IMR-90 (cell line): ENCODE results near the gene ALKBH2. TPM values are rescaled to one million over a fixed set of nuclear protein-coding genes. Genes with fewer than 3 reads are reported as not detected.

ENCODE experiments used
- ATAC-seq: fragments of 200-7000 bp; cut with Tn5 transposase; 2 replicates; pipeline ENCODE4 v1.9.1; 2020; ENCODE audit warnings: low read depth, mild to moderate bottlenecking, moderate library complexity
- BruUV-seq: library from RNA; stranded (reverse); fragments of 400-500 nt; replicated peaks from 2 replicates; lab custom pipeline; 2021; lab: Mats Ljungman, UMichigan
- CTCF ChIA-PET: fragments of 300-600 bp; formaldehyde crosslinking; extraction: SDS; loops from one replicate; lab custom pipeline; 2021; ENCODE audit warnings: antibody characterized with exemption; lab: Yijun Ruan, JAX
- POLR2A ChIA-PET: fragments of 300-600 bp; sonication (Branson Sonifier 250); formaldehyde crosslinking; loops from one replicate; lab custom pipeline; 2022; ENCODE audit warnings: antibody characterized with exemption; ENCODE audit not compliant: unreplicated experiment; lab: Charles Lee
- DNase-seq: peaks from one replicate; pipeline ENCODE4 v3.0.0; 2013
- H2AFZ ChIP-seq: replicated peaks from 2 replicates; pipeline ENCODE3; 2013; ENCODE audit warnings: low read length, mild to moderate bottlenecking; ENCODE audit not compliant: poor library complexity
- H2AK5ac ChIP-seq: 2 replicates; pipeline ENCODE4 v1.6.1; 2013; ENCODE audit warnings: low read depth, low read length, inconsistent platforms
- H2AK9ac ChIP-seq: replicated peaks from 2 replicates; pipeline ENCODE3; 2013; ENCODE audit warnings: mild to moderate bottlenecking, low read depth, low read length, moderate library complexity; ENCODE audit not compliant: poor library complexity
- H2BK120ac ChIP-seq: 2 replicates; pipeline ENCODE4 v1.6.1; 2013; ENCODE audit warnings: low read depth, low read length, inconsistent platforms
- H2BK15ac ChIP-seq: 3 replicates; pipeline ENCODE4 v1.6.1; 2013; ENCODE audit warnings: low read depth, low read length, inconsistent platforms
- H2BK20ac ChIP-seq: 2 replicates; pipeline ENCODE4 v1.6.1; 2013; ENCODE audit warnings: low read depth, mild to moderate bottlenecking, inconsistent platforms, low read length, moderate library complexity
- H2BK5ac ChIP-seq: 2 replicates; pipeline ENCODE4 v1.6.1; 2013; ENCODE audit warnings: mild to moderate bottlenecking, low read depth, low read length, inconsistent platforms; ENCODE audit not compliant: poor library complexity, severe bottlenecking
- H3K14ac ChIP-seq: replicated peaks from 2 replicates; pipeline ENCODE4 v1.6.1; 2013; ENCODE audit warnings: low read depth, low read length, inconsistent platforms
- H3K18ac ChIP-seq: 2 replicates; pipeline ENCODE4 v1.6.1; 2013; ENCODE audit warnings: low read depth, low read length, control low read depth
- H3K23ac ChIP-seq: 2 replicates; pipeline ENCODE4 v1.6.1; 2013; ENCODE audit warnings: low read depth, low read length, inconsistent platforms
- H3K27ac ChIP-seq: 2 replicates; pipeline ENCODE4 v1.5.1; 2013; ENCODE audit warnings: mild to moderate bottlenecking, control low read depth, low read length; ENCODE audit not compliant: insufficient read depth
- H3K27me3 ChIP-seq: 2 replicates; pipeline ENCODE4 v1.6.1; 2013; ENCODE audit warnings: low read length; ENCODE audit not compliant: control insufficient read depth, insufficient read depth
- H3K36me3 ChIP-seq: 2 replicates; pipeline ENCODE4 v1.6.1; 2013; ENCODE audit warnings: low read length, mixed read lengths; ENCODE audit not compliant: control insufficient read depth, insufficient read depth
- H3K4ac ChIP-seq: 2 replicates; pipeline ENCODE4 v1.6.1; 2013; ENCODE audit warnings: low read depth, low read length, inconsistent platforms
- H3K4me1 ChIP-seq: 2 replicates; pipeline ENCODE4 v1.6.1; 2013; ENCODE audit warnings: low read length, mixed read lengths; ENCODE audit not compliant: control insufficient read depth, insufficient read depth
- H3K4me2 ChIP-seq: 2 replicates; pipeline ENCODE4 v1.6.1; 2013; ENCODE audit warnings: low read depth, mild to moderate bottlenecking, control low read depth, low read length, moderate library complexity
- H3K4me3 ChIP-seq: 2 replicates; pipeline ENCODE4 v1.5.1; 2013; ENCODE audit warnings: low read depth, mild to moderate bottlenecking, control low read depth, low read length, moderate library complexity; ENCODE audit not compliant: insufficient read depth
- H3K56ac ChIP-seq: 2 replicates; pipeline ENCODE4 v1.6.1; 2013; ENCODE audit warnings: low read length, inconsistent platforms; ENCODE audit not compliant: insufficient read depth; ENCODE audit errors: extremely low read depth
- H3K79me1 ChIP-seq, 2 experiments: 2 replicates each; pipeline ENCODE4 v1.6.1; 2013; ENCODE audit warnings: low read length in 2 of 2, inconsistent platforms in 1 of 2, low read depth in 1 of 2
- H3K9ac ChIP-seq: 2 replicates; pipeline ENCODE4 v1.6.1; 2013; ENCODE audit warnings: low read depth, low read length, control low read depth
- H3K9me1 ChIP-seq: 2 replicates; pipeline ENCODE4 v1.6.1; 2013; ENCODE audit warnings: low read length, inconsistent platforms; ENCODE audit not compliant: insufficient read depth
- H3K9me3 ChIP-seq: 2 replicates; pipeline ENCODE4 v1.6.1; 2013; ENCODE audit warnings: low read length; ENCODE audit not compliant: control insufficient read depth, insufficient read depth
- H4K20me1 ChIP-seq: 2 replicates; pipeline ENCODE4 v1.6.1; 2013; ENCODE audit warnings: low read length, inconsistent platforms; ENCODE audit not compliant: insufficient read depth
- H4K5ac ChIP-seq: 2 replicates; pipeline ENCODE4 v1.6.1; 2013; ENCODE audit warnings: mild to moderate bottlenecking, low read depth, low read length, control low read depth
- H4K8ac ChIP-seq, 2 experiments: 2 replicates each; pipeline ENCODE4 v1.6.1; 2013; ENCODE audit warnings: low read depth in 2 of 2, low read length in 2 of 2, control low read depth in 1 of 2, inconsistent platforms in 1 of 2
- H4K91ac ChIP-seq: 2 replicates; pipeline ENCODE4 v1.6.1; 2013; ENCODE audit warnings: low read depth, low read length, inconsistent platforms; ENCODE audit not compliant: insufficient read depth
- SMC3 ChIP-seq: fragments of 150-350 bp; IDR thresholded peaks from 2 replicates; pipeline ENCODE4 v1.6.1; 2016; ENCODE audit warnings: low read depth, mild to moderate bottlenecking, antibody characterized with exemption, low read length, moderate library complexity
- WGBS, 2 experiments: methylation state at CpG; one replicate each; pipeline versions ENCODE4 v1.1.5 to v1.1.7; 2013; ENCODE audit warnings: missing lambda C conversion rate in 2 of 2; ENCODE audit not compliant: insufficient read length in 1 of 2; ENCODE audit errors: extremely low coverage in 2 of 2; 5-methylcytosine and 5-hydroxymethylcytosine counted together
- dilution Hi-C: fragments of 300-500 bp; cut with HindIII; formaldehyde crosslinking; loops from one replicate; pipeline ENCODE4 v1.14.3; 2018; ENCODE audit warnings: low sequenced_read_pairs; ENCODE audit not compliant: unreplicated experiment
- in situ Hi-C: fragments of 300-500 bp; cut with MboI; formaldehyde crosslinking; loops from 3 replicates; pipeline ENCODE4 v1.14.3; 2019; ENCODE audit warnings: low sequenced_read_pairs, inconsistent platforms, mixed read lengths
- intact Hi-C: fragments of 100-400 bp; cut with micrococcal nuclease; formaldehyde crosslinking; loops from 2 replicates; pipeline ENCODE4 v1.10.0; 2022
- polyA plus RNA-seq, 3 experiments: library from polyadenylated mRNA; depleted of rRNA; stranded (reverse); fragments of >200 nt; gene quantifications; 2 replicates each; pipeline ENCODE4 v1.2.3, GENCODE V29; 2012; ENCODE audit warnings: low replicate concordance in 1 of 3
- total RNA-seq: library from RNA; depleted of rRNA; stranded (reverse); fragments of >200 nt; gene quantifications from 2 replicates; pipeline ENCODE4 v1.2.3, GENCODE V29; 2012

Gene ALKBH2
- total and polyA plus RNA-seq, 2 of the 4 experiments (the other 2 are of a cell fraction): 14.9 to 17.8 TPM

DNA sequence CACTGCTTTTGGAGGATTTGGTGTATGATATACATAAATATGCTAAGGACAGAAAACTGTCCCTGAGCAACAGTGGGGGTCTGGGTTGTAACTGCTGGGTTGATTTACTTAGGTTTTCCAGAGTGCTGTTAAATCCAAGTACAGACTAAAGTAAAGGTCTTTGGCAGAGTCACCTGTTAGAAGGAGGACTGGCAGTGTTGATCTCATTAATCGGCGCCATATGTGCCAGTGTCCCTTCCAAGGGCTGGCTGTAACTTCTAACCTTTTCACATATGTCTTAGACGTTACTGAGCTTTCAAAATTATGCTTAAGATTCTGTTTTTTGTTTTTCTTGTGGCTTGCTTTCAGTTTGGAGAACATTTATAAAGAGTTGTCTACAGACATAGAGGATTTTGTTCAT is 9.2 kb upstream of the ALKBH2 start:
- 0 out of 2 replicates have a peak, but pooled peaks cover 3% of the 10 kb centered on the region for H3K9me1 ChIP-seq
- no peak overlapping the region for H3K56ac ChIP-seq
- H3K4ac ChIP-seq: no peak overlapping the region
- no peak overlapping the region for H2BK5ac ChIP-seq
- peaks cover 14 to 28% of the 10 kb centered on the region in 2 experiments for H3K79me1 ChIP-seq
- CTCF ChIA-PET: no interaction called here
- no peak overlapping the region for H3K14ac ChIP-seq
- H2AK9ac ChIP-seq: no peak overlapping the region
- H2AK5ac ChIP-seq: no peak overlapping the region
- no peak overlapping the region for H2BK120ac ChIP-seq
- no peak overlapping the region for H4K8ac ChIP-seq
- no peaks in the 10 kb centered on the region for H4K20me1 ChIP-seq
- no peak for DNase-seq
- H3K4me2 ChIP-seq: no peak overlapping the region
- peaks cover 38% of the 10 kb centered on the region for H3K36me3 ChIP-seq
- H2BK15ac ChIP-seq: no peak overlapping the region
- H4K91ac ChIP-seq: no peak overlapping the region
- BruUV-seq: no TSS peak
- no peak overlapping the region for H2AFZ ChIP-seq
- H3K4me1 ChIP-seq: no peaks in the 10 kb centered on the region
- in situ Hi-C loops (no loop called here), dilution Hi-C loops (no loop called here), intact Hi-C loops (no loop called here)
- no peak overlapping the region for H3K9ac ChIP-seq
- H3K9me3 ChIP-seq: no peaks in the 10 kb centered on the region
- 100% methylated on average over 2 of the region's 3 CpGs; no CpG with 5 or more reads in 1 of the 2 experiments for WGBS, 2 experiments
- no peak overlapping the region for H3K18ac ChIP-seq
- H4K5ac ChIP-seq: no peak overlapping the region
- no peak for TF ChIP-seq SMC3
- no peak for ATAC-seq
- H2BK20ac ChIP-seq: no peak overlapping the region
- no peaks in the 10 kb centered on the region for H3K27me3 ChIP-seq
- POLR2A ChIA-PET: no interaction called here
- H3K23ac ChIP-seq: no peak overlapping the region
- H3K4me3 ChIP-seq: no peak overlapping the region
- no peak overlapping the region for H3K27ac ChIP-seq
